IPS-20b (cell line): Measurements from ENCODE around the gene FAM117A.

Experiments used
- H3K27ac ChIP-seq: one replicate; pipeline ENCODE4 v1.5.1; 2013; ENCODE audit warnings: low read length
- H3K27me3 ChIP-seq: 2 replicates; pipeline ENCODE4 v1.6.1; 2013; ENCODE audit warnings: mild to moderate bottlenecking, low read length, inconsistent platforms; ENCODE audit not compliant: insufficient read depth
- H3K36me3 ChIP-seq: 2 replicates; pipeline ENCODE4 v1.6.1; 2013; ENCODE audit warnings: low read depth, mild to moderate bottlenecking, inconsistent platforms, low read length, moderate library complexity; ENCODE audit not compliant: insufficient read depth
- H3K4me1 ChIP-seq: 2 replicates; pipeline ENCODE4 v1.6.1; 2013; ENCODE audit warnings: mild to moderate bottlenecking, control low read depth, inconsistent platforms, low read length, moderate library complexity; ENCODE audit not compliant: insufficient read depth
- H3K4me3 ChIP-seq: 2 replicates; pipeline ENCODE4 v1.5.1; 2013; ENCODE audit warnings: mild to moderate bottlenecking, low read length, inconsistent platforms
- H3K9ac ChIP-seq: 2 replicates; pipeline ENCODE4 v1.6.1; 2013; ENCODE audit warnings: low read depth, mild to moderate bottlenecking, inconsistent platforms, low read length, moderate library complexity
- H3K9me3 ChIP-seq: 2 replicates; pipeline ENCODE4 v1.6.1; 2013; ENCODE audit warnings: mild to moderate bottlenecking, low read depth, low read length, inconsistent platforms; ENCODE audit not compliant: insufficient read depth

The FAM117A gene

GRCh38 chr17:49715717-49716279, 48.1 kb downstream of the FAM117A start:
- Histone ChIP-seq H3K9me3 (no peaks in the 10 kb centered on the region), H3K27ac (no peak overlapping the region), H3K36me3 (peaks cover 82% of the 10 kb centered on the region), H3K9ac (no peak overlapping the region), H3K27me3 (no peaks in the 10 kb centered on the region), H3K4me3 (no peak overlapping the region), H3K4me1 (no peaks in the 10 kb centered on the region)

- H3K4me3 ChIP-seq = no peak overlapping the region
- H3K9me3 ChIP-seq = no peaks in the 10 kb centered on the region
- no peak overlapping the region for H3K27ac ChIP-seq
- H3K4me1 ChIP-seq = no peaks in the 10 kb centered on the region
- H3K27me3 ChIP-seq = no peaks in the 10 kb centered on the region
- no peak overlapping the region for H3K9ac ChIP-seq
- H3K36me3 ChIP-seq = peaks cover 76% of the 10 kb centered on the region
Measured at GRCh38 chr17:49715216-49715615, 48.7 kb downstream of the FAM117A start.

GRCh38 chr17:49708515-49709183, 55.3 kb downstream of the FAM117A start:
- Histone ChIP-seq H3K36me3 (peaks cover 41% of the 10 kb centered on the region), H3K27ac (no peak overlapping the region), H3K4me3 (peak overlapping the region; percentile 21; the same call in 1 of the 2 replicates), H3K27me3 (no peaks in the 10 kb centered on the region), H3K9ac (no peak overlapping the region), H3K4me1 (peaks cover 7% of the 10 kb centered on the region; the same call in 1 of the 2 replicates), H3K9me3 (no peaks in the 10 kb centered on the region)

- Histone ChIP-seq H3K4me3 (peak within 1 kb of the TSS; percentile 99), H3K36me3 (peaks cover 45% of the 10 kb centered on the region), H3K9me3 (no peaks in the 10 kb centered on the region), H3K9ac (peak within 1 kb of the TSS; percentile 99), H3K27ac (no peak within 1 kb of the TSS), H3K4me1 (peaks cover 7% of the 10 kb centered on the region; the same call in 1 of the 2 replicates), H3K27me3 (no peaks in the 10 kb centered on the region)
Measured at GRCh38 chr17:49707608-49708514, 56.1 kb downstream of the FAM117A start, which contains the start of gene SLC35B1. Gene SLC35B1 (minus strand): TSS chr17:49707964. CDS start chr17:49707833, 131 bp downstream.

- H3K9me3 ChIP-seq = no peaks in the 10 kb centered on the region
- H3K9ac ChIP-seq = peak overlapping the region; percentile 99
- peaks cover 50% of the 10 kb centered on the region for H3K36me3 ChIP-seq
- H3K4me1 ChIP-seq = peaks cover 7% of the 10 kb centered on the region; the same call in 1 of the 2 replicates
- no peak overlapping the region for H3K27ac ChIP-seq
- peak overlapping the region; percentile 99 for H3K4me3 ChIP-seq
- no peaks in the 10 kb centered on the region for H3K27me3 ChIP-seq
Measured at GRCh38 chr17:49707246-49707607, 56.7 kb downstream of the FAM117A start.

GRCh38 chr17:49705254-49705653, 58.7 kb downstream of the FAM117A start:
- H3K4me3 ChIP-seq = no peak overlapping the region
- H3K4me1 ChIP-seq = peaks cover 7% of the 10 kb centered on the region; the same call in 1 of the 2 replicates
- H3K36me3 ChIP-seq = peaks cover 57% of the 10 kb centered on the region
- no peak overlapping the region for H3K27ac ChIP-seq
- no peak overlapping the region for H3K9ac ChIP-seq
- H3K27me3 ChIP-seq = no peaks in the 10 kb centered on the region
- no peaks in the 10 kb centered on the region for H3K9me3 ChIP-seq

- Histone ChIP-seq H3K36me3 (peaks cover 59% of the 10 kb centered on the region), H3K9me3 (no peaks in the 10 kb centered on the region), H3K9ac (no peak overlapping the region), H3K4me1 (peaks cover 7% of the 10 kb centered on the region; the same call in 1 of the 2 replicates), H3K4me3 (no peak overlapping the region), H3K27ac (no peak overlapping the region), H3K27me3 (no peaks in the 10 kb centered on the region)
Measured at GRCh38 chr17:49703557-49704277, 60.2 kb downstream of the FAM117A start.

- H3K27ac ChIP-seq = no peak overlapping the region
- no peak overlapping the region for H3K4me3 ChIP-seq
- H3K9me3 ChIP-seq = no peaks in the 10 kb centered on the region
- H3K36me3 ChIP-seq = peaks cover 59% of the 10 kb centered on the region
- H3K27me3 ChIP-seq = no peaks in the 10 kb centered on the region
- no peaks in the 10 kb centered on the region for H3K4me1 ChIP-seq
- H3K9ac ChIP-seq = no peak overlapping the region
Measured at GRCh38 chr17:49700960-49701359, 63.0 kb downstream of the FAM117A start.

- Histone ChIP-seq H3K9ac (no peak overlapping the region), H3K27ac (no peak overlapping the region)
Measured at GRCh38 chr17:49699966-49700575, 63.9 kb downstream of the FAM117A start.

GRCh38 chr17:49698005-49698404, 65.9 kb downstream of the FAM117A start:
- Histone ChIP-seq H3K4me3 (no peak overlapping the region), H3K9me3 (no peaks in the 10 kb centered on the region), H3K9ac (no peak overlapping the region; the same call in 1 of the 2 replicates), H3K4me1 (no peaks in the 10 kb centered on the region), H3K27ac (no peak overlapping the region), H3K36me3 (peaks cover 29% of the 10 kb centered on the region), H3K27me3 (no peaks in the 10 kb centered on the region)

More at GRCh38 chr17:49699966-49700575, 63.9 kb downstream of the FAM117A start:
- no peaks in the 10 kb centered on the region for H3K4me1 ChIP-seq
- H3K27me3 ChIP-seq = no peaks in the 10 kb centered on the region
- H3K36me3 ChIP-seq = peaks cover 50% of the 10 kb centered on the region
- no peaks in the 10 kb centered on the region for H3K9me3 ChIP-seq
- no peak overlapping the region for H3K4me3 ChIP-seq
